ENCODE results near the gene SPDYE3.
"Not testable (repeated sequence)": the region's sequence is repeated elsewhere in the genome, so short reads cannot be mapped to it uniquely, and the experiment has no call there.

- not testable (repeated sequence) for TF ChIP-seq CTCF (conservative IDR thresholded peaks at IDR 0.05 in 1 of 2, IDR thresholded peaks at IDR 0.05 in 1 of 2; ENCODE audit: extremely low read depth in 1 of 2, insufficient read depth in 1 of 2, low read depth in 1 of 2, low read length in 2 of 2); EZH2 (IDR thresholded peaks at IDR 0.05; ENCODE audit: borderline replicate concordance, low read length)
Observed at GRCh38 chr7:100326914-100327313, 19.4 kb downstream of the SPDYE3 start.

Data from mammary epithelial cell (primary cell).